Measurements from ENCODE around the gene IL23R. TPM values are rescaled to one million over a fixed set of nuclear protein-coding genes. Genes with fewer than 3 reads are reported as not detected.
A peak's percentile ranks its signal among the peaks of the same experiment; 100 is the strongest.

IL23R gene
- polyA plus RNA-seq, 1 donor (not counting 4 experiments of a cell fraction or from before 2014, with no cell fraction given) = not detected

DNA sequence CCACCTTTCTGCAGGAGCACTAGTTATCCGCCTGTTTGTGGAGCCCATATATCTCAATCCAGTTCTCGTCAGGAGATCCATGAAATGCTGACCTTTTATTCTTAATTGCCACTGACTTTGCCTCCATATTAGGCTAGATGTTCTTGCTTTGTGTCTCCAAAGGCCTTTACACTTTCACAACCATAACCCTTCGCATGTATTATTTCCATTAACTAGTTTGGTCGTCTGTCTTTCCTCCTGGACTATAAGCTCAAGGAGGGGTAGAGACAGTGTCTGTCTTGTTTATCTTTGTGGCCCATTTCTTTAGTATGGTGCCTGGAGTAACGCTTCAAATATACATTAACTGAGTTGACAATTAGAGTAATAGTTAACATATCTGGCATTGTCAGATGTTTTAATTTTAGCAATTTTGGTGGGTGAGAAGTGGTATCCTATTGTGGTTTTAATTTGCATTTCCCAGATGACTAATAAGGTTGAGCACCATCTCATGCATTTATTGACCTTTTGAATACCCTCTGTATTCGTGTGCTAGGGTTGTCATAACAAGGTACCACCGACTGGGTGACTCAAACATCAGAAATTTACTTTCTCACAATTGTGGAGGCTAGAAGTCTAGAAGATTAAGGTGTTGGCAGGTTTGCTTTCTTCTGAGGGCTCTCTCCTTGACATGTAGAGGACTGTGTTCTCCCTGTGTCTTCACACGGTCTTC, 119.7 kb downstream of the IL23R start:
- Histone ChIP-seq H3K9me1 (ENCODE audit: control insufficient read depth, extremely low read depth, insufficient read depth, low read length) (no peaks in the 10 kb centered on the region), H3K4me3 (ENCODE audit: control insufficient read depth in 2 of 3, extremely low read depth in 1 of 3, insufficient read depth in 2 of 3, low read depth in 1 of 3, low read length in 3 of 3) (no peak overlapping the region), H3K27me3 (ENCODE audit: control insufficient read depth, extremely low read depth, insufficient read depth, low read length) (no peaks in the 10 kb centered on the region), H4K20me1 (ENCODE audit: control insufficient read depth, extremely low read depth, insufficient read depth, low read length) (no peaks in the 10 kb centered on the region), H3K4me1 (ENCODE audit: control insufficient read depth, extremely low read depth, insufficient read depth, low read length) (no peaks in the 10 kb centered on the region), H3K4me2 (ENCODE audit: control insufficient read depth, extremely low read depth, insufficient read depth, low read depth, low read length) (no peak overlapping the region), H2AFZ (ENCODE audit: control insufficient read depth, low read length) (no peak overlapping the region), H3K36me3 (ENCODE audit: control insufficient read depth in 2 of 2, extremely low read depth in 1 of 2, insufficient read depth in 2 of 2, low read length in 2 of 2) (no peaks in the 10 kb centered on the region), H3K79me2 (ENCODE audit: control insufficient read depth, insufficient read depth, low read length) (no peaks in the 10 kb centered on the region), H3K9me3 (ENCODE audit: control insufficient read depth, low read depth, low read length) (no peaks in the 10 kb centered on the region), H3K9ac (ENCODE audit: control insufficient read depth, extremely low read depth, insufficient read depth, low read length) (no peak overlapping the region), H3K27ac (ENCODE audit: control insufficient read depth, insufficient read depth, low read length) (no peak overlapping the region)
- DNase-seq (ENCODE audit: low read depth, low spot score) = no peak
- FAIRE-seq = peak; percentile 36
- dilution Hi-C loops (cut with MboI; ENCODE audit: extremely low pct_ligation_motif_present, low sequenced_read_pairs) = no loop called here
- no peak for TF ChIP-seq EZH2 (IDR thresholded peaks at IDR 0.05; ENCODE audit: low read length)
- TF ChIP-seq, protein P1, sequence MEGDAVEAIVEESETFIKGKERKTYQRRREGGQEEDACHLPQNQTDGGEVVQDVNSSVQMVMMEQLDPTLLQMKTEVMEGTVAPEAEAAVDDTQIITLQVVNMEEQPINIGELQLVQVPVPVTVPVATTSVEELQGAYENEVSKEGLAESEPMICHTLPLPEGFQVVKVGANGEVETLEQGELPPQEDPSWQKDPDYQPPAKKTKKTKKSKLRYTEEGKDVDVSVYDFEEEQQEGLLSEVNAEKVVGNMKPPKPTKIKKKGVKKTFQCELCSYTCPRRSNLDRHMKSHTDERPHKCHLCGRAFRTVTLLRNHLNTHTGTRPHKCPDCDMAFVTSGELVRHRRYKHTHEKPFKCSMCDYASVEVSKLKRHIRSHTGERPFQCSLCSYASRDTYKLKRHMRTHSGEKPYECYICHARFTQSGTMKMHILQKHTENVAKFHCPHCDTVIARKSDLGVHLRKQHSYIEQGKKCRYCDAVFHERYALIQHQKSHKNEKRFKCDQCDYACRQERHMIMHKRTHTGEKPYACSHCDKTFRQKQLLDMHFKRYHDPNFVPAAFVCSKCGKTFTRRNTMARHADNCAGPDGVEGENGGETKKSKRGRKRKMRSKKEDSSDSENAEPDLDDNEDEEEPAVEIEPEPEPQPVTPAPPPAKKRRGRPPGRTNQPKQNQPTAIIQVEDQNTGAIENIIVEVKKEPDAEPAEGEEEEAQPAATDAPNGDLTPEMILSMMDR (optimal IDR thresholded peaks at IDR 0.05 in 1 of 3, IDR thresholded peaks at IDR 0.05 in 1 of 3, conservative IDR thresholded peaks at IDR 0.05 in 1 of 3; ENCODE audit: extremely low read depth in 1 of 3, insufficient read depth in 2 of 3, low read length in 3 of 3) = peak in 1 of 3 experiments; percentile 13

- dilution Hi-C loops (cut with MboI; ENCODE audit: extremely low pct_ligation_motif_present, low sequenced_read_pairs) = no loop called here
Measured at GRCh38 chr1:67290236-67290635, 124.0 kb downstream of the IL23R start.

More at GRCh38 chr1:67290236-67290635, 124.0 kb downstream of the IL23R start:
- Histone ChIP-seq H3K4me2 (ENCODE audit: control insufficient read depth, extremely low read depth, insufficient read depth, low read depth, low read length) (no peak overlapping the region), H3K9me1 (ENCODE audit: control insufficient read depth, extremely low read depth, insufficient read depth, low read length) (no peaks in the 10 kb centered on the region), H3K9ac (ENCODE audit: control insufficient read depth, extremely low read depth, insufficient read depth, low read length) (no peak overlapping the region), H3K4me1 (ENCODE audit: control insufficient read depth, extremely low read depth, insufficient read depth, low read length) (no peaks in the 10 kb centered on the region), H3K36me3 (ENCODE audit: control insufficient read depth in 2 of 2, extremely low read depth in 1 of 2, insufficient read depth in 2 of 2, low read length in 2 of 2) (no peaks in the 10 kb centered on the region), H2AFZ (ENCODE audit: control insufficient read depth, low read length) (no peak overlapping the region), H3K79me2 (ENCODE audit: control insufficient read depth, insufficient read depth, low read length) (no peaks in the 10 kb centered on the region), H3K4me3 (ENCODE audit: control insufficient read depth in 2 of 3, extremely low read depth in 1 of 3, insufficient read depth in 2 of 3, low read depth in 1 of 3, low read length in 3 of 3) (no peak overlapping the region), H3K27me3 (ENCODE audit: control insufficient read depth, extremely low read depth, insufficient read depth, low read length) (no peaks in the 10 kb centered on the region), H4K20me1 (ENCODE audit: control insufficient read depth, extremely low read depth, insufficient read depth, low read length) (no peaks in the 10 kb centered on the region), H3K27ac (ENCODE audit: control insufficient read depth, insufficient read depth, low read length) (no peak overlapping the region), H3K9me3 (ENCODE audit: control insufficient read depth, low read depth, low read length) (no peaks in the 10 kb centered on the region)
- TF ChIP-seq, protein P1 (optimal IDR thresholded peaks at IDR 0.05 in 1 of 3, IDR thresholded peaks at IDR 0.05 in 1 of 3, conservative IDR thresholded peaks at IDR 0.05 in 1 of 3; ENCODE audit: extremely low read depth in 1 of 3, insufficient read depth in 2 of 3, low read length in 3 of 3) = no peak
- TF ChIP-seq EZH2 (IDR thresholded peaks at IDR 0.05; ENCODE audit: low read length) = no peak
- DNase-seq (ENCODE audit: low read depth, low spot score) (no peak), FAIRE-seq (no peak)
